ENCODE data around the gene ITPK1.

- no peak for TF ChIP-seq EZH2 (IDR thresholded peaks at IDR 0.05; ENCODE audit: low read depth, unreplicated experiment)
- no peak for TF ChIP-seq CTCF (conservative IDR thresholded peaks at IDR 0.05; ENCODE audit: low read depth in 2 of 2)
- no peak for TF ChIP-seq POLR2AphosphoS5 (IDR thresholded peaks at IDR 0.05; ENCODE audit: low read depth)
- no peak for TF ChIP-seq REST (IDR thresholded peaks at IDR 0.05; ENCODE audit: unreplicated experiment)
- TF ChIP-seq EZH2phosphoT487 (IDR thresholded peaks at IDR 0.05; ENCODE audit: unreplicated experiment) = no peak
- no peak for TF ChIP-seq JUNB (IDR thresholded peaks at IDR 0.05; ENCODE audit: unreplicated experiment)
- TF ChIP-seq ZNF331 (CRISPR knock-in tag; IDR thresholded peaks at IDR 0.05; ENCODE audit: low read depth) = no peak
- no peak for TF ChIP-seq CREB1 (CRISPR knock-in tag; IDR thresholded peaks at IDR 0.05; ENCODE audit: low read depth)
- TF ChIP-seq NANOG (IDR thresholded peaks at IDR 0.05; ENCODE audit: borderline replicate concordance) = no peak
- no peak for TF ChIP-seq ETS1 (IDR thresholded peaks at IDR 0.05)
- no peak for TF ChIP-seq ZNF114 (CRISPR knock-in tag; IDR thresholded peaks at IDR 0.05)
- TF ChIP-seq STAT1 (IDR thresholded peaks at IDR 0.05; ENCODE audit: unreplicated experiment) = no peak
Measured at GRCh38 chr14:93079865-93080403, 35.8 kb downstream of the ITPK1 start.

Data from GM23338 (cell line).